Sigmoid colon (tissue), 7 donors: ENCODE data around the gene PGAP1. TPM values are rescaled to one million over a fixed set of nuclear protein-coding genes. Genes with fewer than 3 reads are reported as not detected.

Experiments used
- DNase-seq: peaks from one replicate; pipeline ENCODE4 v3.0.0-alpha.2; 2019
- H3K27ac ChIP-seq, 4 donors: fragments of 200-600 bp; sonication (generic); one replicate each; pipeline ENCODE4 v1.5.1; 2016 to 2019; ENCODE audit warnings: mild to moderate bottlenecking in 1 of 4
- H3K27me3 ChIP-seq, 3 donors: fragments of 200-600 bp; sonication (generic); one replicate each; pipeline ENCODE4 v1.5.1; 2019; ENCODE audit warnings: mild to moderate bottlenecking in 1 of 3
- H3K36me3 ChIP-seq, 4 donors: fragments of 200-600 bp; sonication (generic); one replicate each; pipeline ENCODE4 v1.5.1; 2016 to 2019
- H3K4me1 ChIP-seq, 4 donors: fragments of 200-600 bp; sonication (generic); one replicate each; pipeline ENCODE4 v1.5.1; 2017 to 2019
- H3K4me3 ChIP-seq, 4 donors: fragments of 200-600 bp; sonication (generic); one replicate each; pipeline ENCODE4 v1.5.1; 2017 to 2019; ENCODE audit warnings: mild to moderate bottlenecking in 2 of 4, moderate library complexity in 1 of 4
- H3K9me3 ChIP-seq, 4 donors: fragments of 200-600 bp in 3 of 4; sonication (generic) in 3 of 4; one replicate each; pipeline versions ENCODE4 v1.5.1 to v1.6.1; 2013 to 2019
- CTCF ChIP-seq, 4 experiments: fragments of 450-650 bp in 3 of 4; fragments of 200-600 bp in 1 of 4; IDR thresholded peaks; one replicate each; pipeline ENCODE4 v1.5.1; 2016 to 2019; ENCODE audit warnings: antibody characterized with exemption in 4 of 4, mild to moderate bottlenecking in 3 of 4, moderate library complexity in 2 of 4
- EP300 ChIP-seq, 4 donors: sonication (generic); formaldehyde crosslinking; IDR thresholded peaks; one replicate each; pipeline ENCODE4 v1.6.1; 2017; ENCODE audit warnings: antibody characterized with exemption in 4 of 4
- POLR2A ChIP-seq, 2 donors: fragments of 450-650 bp; IDR thresholded peaks; one replicate each; pipeline ENCODE4 v1.6.1; 2016; ENCODE audit warnings: antibody characterized with exemption in 2 of 2, mild to moderate bottlenecking in 2 of 2, moderate library complexity in 2 of 2
- POLR2AphosphoS5 ChIP-seq, 4 donors: sonication (generic); formaldehyde crosslinking; IDR thresholded peaks; one replicate each; pipeline ENCODE4 v1.6.1; 2017; ENCODE audit warnings: antibody characterized with exemption in 4 of 4
- WGBS, 2 donors: extraction: QIAGEN DNeasy Blood & Tissue Kit; methylation state at CpG; one replicate each; pipeline ENCODE4 v1.1.7; 2013; 5-methylcytosine and 5-hydroxymethylcytosine counted together
- intact Hi-C: fragments of 100-400 bp; cut with DNase I; formaldehyde crosslinking; loops from one replicate; pipeline ENCODE4 v1.15.1; 2023
- polyA plus RNA-seq, 3 donors: library from polyadenylated mRNA; stranded (reverse); fragments of 200-250 nt; gene quantifications; one replicate each; pipeline ENCODE4 v1.2.3, GENCODE V29; 2013
- total RNA-seq, 4 donors: library from RNA; depleted of rRNA; stranded (reverse); fragments of >200 nt; gene quantifications; one replicate each; pipeline ENCODE4 v1.1.0, GENCODE V29; 2016
- donor health status: healthy with polysubstance abuse.
- donor health status: Bipolar disorder and iron deficiency.
- donor health status: healthy.

Gene PGAP1
- total and polyA plus RNA-seq, 7 donors, result 0.46 to 14.0 (median 6.6) TPM

- no peaks in the 10 kb centered on the region for H3K9me3 ChIP-seq
- H3K27me3 ChIP-seq, result no peaks in the 10 kb centered on the region
- no peaks in the 10 kb centered on the region for H3K4me1 ChIP-seq
- no peak overlapping the region for H3K27ac ChIP-seq
- H3K36me3 ChIP-seq, result peaks cover 0 to 42% (median 2%) of the 10 kb centered on the region in 4 donors
- H3K4me3 ChIP-seq, result no peak overlapping the region
- no peak for TF ChIP-seq EP300 (IDR thresholded peaks at IDR 0.05)
- no peak for TF ChIP-seq POLR2AphosphoS5 (IDR thresholded peaks at IDR 0.05)
- no peak for TF ChIP-seq CTCF (IDR thresholded peaks at IDR 0.05)
- TF ChIP-seq POLR2A (IDR thresholded peaks at IDR 0.05), result no peak
- intact Hi-C loops, result no loop called here
- DNase-seq, result no peak
Measured at GRCh38 chr2:196846295-196846694, 80.2 kb downstream of the PGAP1 start.

- Histone ChIP-seq H3K4me1 (no peaks in the 10 kb centered on the region), H3K4me3 (no peak overlapping the region), H3K27me3 (no peaks in the 10 kb centered on the region), H3K36me3 (peaks cover 0 to 50% (median 2%) of the 10 kb centered on the region in 4 donors), H3K9me3 (no peaks in the 10 kb centered on the region), H3K27ac (no peak overlapping the region)
- TF ChIP-seq EP300 (IDR thresholded peaks at IDR 0.05) (no peak), POLR2AphosphoS5 (IDR thresholded peaks at IDR 0.05) (no peak), POLR2A (IDR thresholded peaks at IDR 0.05) (no peak), CTCF (IDR thresholded peaks at IDR 0.05) (no peak)
- WGBS, 2 donors, result 85 to 87% methylated on average over 3 of the region's 3 CpGs
- intact Hi-C loops, result no loop called here
- DNase-seq, result no peak
Measured at GRCh38 chr2:196845371-196845770, 81.1 kb downstream of the PGAP1 start.

GRCh38 chr2:196840171-196840570 is 86.3 kb downstream of the PGAP1 start:
- H3K27ac ChIP-seq, result no peak overlapping the region
- 87 to 91% methylated on average over 2 of the region's 2 CpGs for WGBS, 2 donors
- intact Hi-C loops, result no loop called here
- TF ChIP-seq EP300 (IDR thresholded peaks at IDR 0.05) (no peak), POLR2A (IDR thresholded peaks at IDR 0.05) (no peak), CTCF (IDR thresholded peaks at IDR 0.05) (no peak), POLR2AphosphoS5 (IDR thresholded peaks at IDR 0.05) (no peak)
- H3K4me1 ChIP-seq, result no peaks in the 10 kb centered on the region
- peaks cover 0 to 62% (median 2%) of the 10 kb centered on the region in 4 donors for H3K36me3 ChIP-seq
- H3K4me3 ChIP-seq, result no peak overlapping the region
- DNase-seq, result no peak
- no peaks in the 10 kb centered on the region for H3K27me3 ChIP-seq
- no peaks in the 10 kb centered on the region for H3K9me3 ChIP-seq

GRCh38 chr2:196839574-196839973 is 86.9 kb downstream of the PGAP1 start:
- peaks cover 0 to 59% (median 2%) of the 10 kb centered on the region in 4 donors for H3K36me3 ChIP-seq

More at GRCh38 chr2:196839574-196839973, 86.9 kb downstream of the PGAP1 start:
- 92 to 99% methylated on average over 2 of the region's 2 CpGs for WGBS, 2 donors
- Histone ChIP-seq H3K27ac (no peak overlapping the region), H3K4me3 (no peak overlapping the region), H3K27me3 (no peaks in the 10 kb centered on the region), H3K9me3 (no peaks in the 10 kb centered on the region), H3K4me1 (no peaks in the 10 kb centered on the region)
- DNase-seq, result no peak
- no peak for TF ChIP-seq EP300 (IDR thresholded peaks at IDR 0.05)
- no peak for TF ChIP-seq POLR2A (IDR thresholded peaks at IDR 0.05)
- TF ChIP-seq POLR2AphosphoS5 (IDR thresholded peaks at IDR 0.05), result no peak
- TF ChIP-seq CTCF (IDR thresholded peaks at IDR 0.05), result no peak
- intact Hi-C loops, result no loop called here
